ENCODE measurements around the gene TKT.

DNA sequence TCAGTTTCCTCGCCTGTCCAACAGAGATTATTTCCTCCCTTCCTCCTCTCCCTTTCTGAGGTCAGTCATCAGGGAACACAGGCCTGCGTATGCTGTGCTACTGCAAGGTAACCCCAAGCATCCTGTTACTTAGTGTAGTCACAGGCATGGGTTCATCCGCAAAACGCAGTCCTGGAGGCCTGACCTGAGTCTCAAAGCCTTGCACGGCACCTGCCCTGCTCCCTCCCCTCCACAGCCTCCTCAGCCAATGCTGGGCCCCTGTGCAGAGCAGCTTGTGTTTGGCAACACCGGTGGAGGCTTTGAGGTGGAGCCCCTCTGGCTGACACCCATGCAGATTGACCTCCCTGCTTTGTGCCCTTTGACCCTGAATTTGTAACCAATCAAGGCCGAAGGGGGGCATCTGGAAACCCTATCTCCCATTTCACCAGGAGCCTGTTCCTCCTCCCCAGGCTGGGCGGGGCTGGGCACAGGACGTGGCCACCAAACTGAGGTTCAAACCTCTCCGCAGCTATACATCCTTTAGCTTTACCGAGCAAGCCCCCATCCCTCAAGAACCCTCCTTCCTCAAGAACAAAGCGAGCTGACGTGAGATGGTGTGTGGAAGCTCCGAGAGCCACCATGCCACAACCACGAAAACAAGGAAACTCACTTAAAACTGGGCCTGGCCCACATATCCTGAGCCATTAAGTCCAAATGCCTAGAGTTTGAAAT, 21.5 kb downstream of the TKT start:
- TF ChIP-seq, protein P1, sequence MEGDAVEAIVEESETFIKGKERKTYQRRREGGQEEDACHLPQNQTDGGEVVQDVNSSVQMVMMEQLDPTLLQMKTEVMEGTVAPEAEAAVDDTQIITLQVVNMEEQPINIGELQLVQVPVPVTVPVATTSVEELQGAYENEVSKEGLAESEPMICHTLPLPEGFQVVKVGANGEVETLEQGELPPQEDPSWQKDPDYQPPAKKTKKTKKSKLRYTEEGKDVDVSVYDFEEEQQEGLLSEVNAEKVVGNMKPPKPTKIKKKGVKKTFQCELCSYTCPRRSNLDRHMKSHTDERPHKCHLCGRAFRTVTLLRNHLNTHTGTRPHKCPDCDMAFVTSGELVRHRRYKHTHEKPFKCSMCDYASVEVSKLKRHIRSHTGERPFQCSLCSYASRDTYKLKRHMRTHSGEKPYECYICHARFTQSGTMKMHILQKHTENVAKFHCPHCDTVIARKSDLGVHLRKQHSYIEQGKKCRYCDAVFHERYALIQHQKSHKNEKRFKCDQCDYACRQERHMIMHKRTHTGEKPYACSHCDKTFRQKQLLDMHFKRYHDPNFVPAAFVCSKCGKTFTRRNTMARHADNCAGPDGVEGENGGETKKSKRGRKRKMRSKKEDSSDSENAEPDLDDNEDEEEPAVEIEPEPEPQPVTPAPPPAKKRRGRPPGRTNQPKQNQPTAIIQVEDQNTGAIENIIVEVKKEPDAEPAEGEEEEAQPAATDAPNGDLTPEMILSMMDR (IDR thresholded peaks at IDR 0.05): no peak
- no peak for TF ChIP-seq POLR2A (IDR thresholded peaks at IDR 0.05)

Data from transverse colon (tissue), 3 donors.